Loucy (cell line): ENCODE data around the gene SMG6.
A peak's percentile ranks its signal among the peaks of the same experiment; 100 is the strongest.

ENCODE experiments used
- H2AFZ ChIP-seq: fragments of 200-600 bp; sonication (generic); 2 replicates; pipeline ENCODE4 v1.6.0; 2016; ENCODE audit warnings: antibody characterized with exemption, mild to moderate bottlenecking, low read length, moderate library complexity
- H3F3A ChIP-seq: fragments of 200-600 bp; 2 replicates; pipeline ENCODE4 v1.6.0; 2016; ENCODE audit warnings: antibody characterized with exemption, low read depth, mild to moderate bottlenecking
- H3K27me3 ChIP-seq: fragments of 200-600 bp; sonication (generic); 2 replicates; pipeline ENCODE4 v1.6.1; 2014; ENCODE audit warnings: low read length, mild to moderate bottlenecking; ENCODE audit not compliant: insufficient read depth, poor library complexity, severe bottlenecking
- H3K36me3 ChIP-seq: fragments of 200-600 bp; sonication (generic); 2 replicates; pipeline ENCODE4 v1.6.1; 2016; ENCODE audit warnings: low read length; ENCODE audit not compliant: insufficient read depth
- H3K4me1 ChIP-seq: fragments of 200-600 bp; sonication (generic); 2 replicates; pipeline ENCODE4 v1.5.1; 2014; ENCODE audit warnings: low read length, mild to moderate bottlenecking; ENCODE audit not compliant: insufficient read depth, poor library complexity, severe bottlenecking
- H3K4me2 ChIP-seq: fragments of 200-600 bp; sonication (generic); 2 replicates; pipeline ENCODE4 v1.6.0; 2014; ENCODE audit warnings: antibody characterized with exemption, low read length, low read depth, mild to moderate bottlenecking; ENCODE audit not compliant: poor library complexity, severe bottlenecking
- H3K4me3 ChIP-seq: fragments of 200-600 bp; sonication (generic); 2 replicates; pipeline ENCODE4 v1.5.1; 2014; ENCODE audit warnings: low read length, mild to moderate bottlenecking, mixed read lengths; ENCODE audit not compliant: poor library complexity, severe bottlenecking
- H3K79me2 ChIP-seq: fragments of 200-600 bp; sonication (generic); 2 replicates; pipeline ENCODE4 v1.6.1; 2014; ENCODE audit warnings: low read length; ENCODE audit not compliant: insufficient read depth
- H3K9ac ChIP-seq: fragments of 200-600 bp; sonication (generic); 2 replicates; pipeline ENCODE4 v1.6.0; 2014; ENCODE audit warnings: mild to moderate bottlenecking, low read depth, low read length, moderate library complexity; ENCODE audit not compliant: poor library complexity, severe bottlenecking
- H3K9me2 ChIP-seq: fragments of 200-600 bp; sonication (generic); replicated peaks from 2 replicates; pipeline ENCODE4 v1.6.1; 2016; ENCODE audit warnings: low read depth, low read length, mixed read lengths
- H3K9me3 ChIP-seq: fragments of 200-600 bp; sonication (generic); 2 replicates; pipeline ENCODE4 v1.6.1; 2014; ENCODE audit warnings: mild to moderate bottlenecking, antibody characterized with exemption, low read length, low read depth; ENCODE audit not compliant: insufficient read depth
- H4K20me1 ChIP-seq: fragments of 200-600 bp; sonication (generic); 2 replicates; pipeline ENCODE4 v1.6.0; 2014; ENCODE audit warnings: antibody characterized with exemption, low read length, mild to moderate bottlenecking; ENCODE audit not compliant: insufficient read depth, poor library complexity, severe bottlenecking
- CTCF ChIP-seq: fragments of 200-600 bp; sonication (generic); conservative IDR thresholded peaks from 2 replicates; pipeline ENCODE4 v1.5.1; 2014; ENCODE audit warnings: mild to moderate bottlenecking, antibody characterized with exemption, low read length
- EZH2phosphoT487 ChIP-seq: fragments of 200-600 bp; IDR thresholded peaks from 2 replicates; pipeline ENCODE4 v1.6.1; 2018; ENCODE audit warnings: antibody characterized with exemption, mild to moderate bottlenecking, moderate library complexity, borderline replicate concordance

Gene SMG6

GRCh38 chr17:2053380-2054261 is 250.0 kb downstream of the SMG6 start:
- H3K4me2 ChIP-seq, result peak overlapping the region; percentile 87
- H3K36me3 ChIP-seq, result no peaks in the 10 kb centered on the region
- no peaks in the 10 kb centered on the region for H3K79me2 ChIP-seq
- no peaks in the 10 kb centered on the region for H3F3A ChIP-seq
- no peaks in the 10 kb centered on the region for H3K27me3 ChIP-seq
- H3K9me3 ChIP-seq, result no peaks in the 10 kb centered on the region
- H4K20me1 ChIP-seq, result peaks cover 6% of the 10 kb centered on the region
- H3K9me2 ChIP-seq, result no peaks in the 10 kb centered on the region
- no peak overlapping the region for H3K9ac ChIP-seq
- H2AFZ ChIP-seq, result no peak overlapping the region; the same call in 1 of the 2 replicates
- TF ChIP-seq CTCF, result peak; percentile 67
- no peak for TF ChIP-seq EZH2phosphoT487
- H3K4me3 ChIP-seq, result peak overlapping the region; percentile 79
- peaks cover 22% of the 10 kb centered on the region for H3K4me1 ChIP-seq

GRCh38 chr17:2051933-2052559 is 251.5 kb downstream of the SMG6 start:
- Histone ChIP-seq H4K20me1 (peaks cover 6% of the 10 kb centered on the region), H3K9me3 (no peaks in the 10 kb centered on the region), H3K27me3 (no peaks in the 10 kb centered on the region), H3K9ac (no peak overlapping the region), H3K4me1 (peaks cover 22% of the 10 kb centered on the region), H2AFZ (no peak overlapping the region), H3K4me2 (no peak overlapping the region), H3K9me2 (no peaks in the 10 kb centered on the region), H3K79me2 (no peaks in the 10 kb centered on the region), H3K4me3 (no peak overlapping the region), H3K36me3 (no peaks in the 10 kb centered on the region), H3F3A (no peaks in the 10 kb centered on the region)
- no peak for TF ChIP-seq EZH2phosphoT487
- no peak for TF ChIP-seq CTCF

- Histone ChIP-seq H2AFZ (no peak overlapping the region), H4K20me1 (peaks cover 6% of the 10 kb centered on the region), H3K79me2 (no peaks in the 10 kb centered on the region), H3K9me2 (no peaks in the 10 kb centered on the region), H3K4me1 (peaks cover 22% of the 10 kb centered on the region), H3K36me3 (no peaks in the 10 kb centered on the region), H3K4me3 (no peak overlapping the region), H3K9ac (no peak overlapping the region), H3F3A (no peaks in the 10 kb centered on the region), H3K4me2 (no peak overlapping the region), H3K27me3 (no peaks in the 10 kb centered on the region), H3K9me3 (no peaks in the 10 kb centered on the region)
- TF ChIP-seq EZH2phosphoT487 (no peak), CTCF (no peak)
Observed at GRCh38 chr17:2051061-2051932, 252.3 kb downstream of the SMG6 start.
